NCI-H1092 (cell line): ENCODE data around the gene UBC.

ENCODE experiments used
- DNase-seq: peaks from one replicate; lab custom pipeline; 2025; lab: John Stamatoyannopoulos, UW

Gene UBC

GRCh38 chr12:124914392-124915238 is at the start of gene UBC:
UBC (minus strand) TSS chr12:124914650; CDS start chr12:124913771, 879 bp downstream.
- DNase-seq: no peak

- no peak for DNase-seq
Observed at GRCh38 chr12:124963211-124963610, 48.8 kb upstream of the UBC start.

GRCh38 chr12:124961055-124961454 is 46.6 kb upstream of the UBC start:
- no peak for DNase-seq

GRCh38 chr12:124956571-124956970 is 42.1 kb upstream of the UBC start:
- no peak for DNase-seq

- DNase-seq: no peak
Observed at GRCh38 chr12:124954771-124955170, 40.3 kb upstream of the UBC start.

- DNase-seq: no peak
Observed at GRCh38 chr12:124953689-124954405, 39.4 kb upstream of the UBC start.

- no peak for DNase-seq
Observed at GRCh38 chr12:124952801-124953200, 38.4 kb upstream of the UBC start.

GRCh38 chr12:124952295-124952694 is 37.8 kb upstream of the UBC start:
- DNase-seq: no peak

- DNase-seq: no peak
Observed at GRCh38 chr12:124949779-124950728, 35.6 kb upstream of the UBC start.

- DNase-seq: no peak
Observed at GRCh38 chr12:124949066-124949465, 34.6 kb upstream of the UBC start.

- no peak for DNase-seq
Observed at GRCh38 chr12:124947561-124948398, 33.3 kb upstream of the UBC start.

GRCh38 chr12:124947013-124947412 is 32.6 kb upstream of the UBC start:
- no peak for DNase-seq

- DNase-seq: no peak
Observed at GRCh38 chr12:124946447-124946793, 32.0 kb upstream of the UBC start.

- DNase-seq: no peak
Observed at GRCh38 chr12:124941170-124941527, 26.7 kb upstream of the UBC start.

- DNase-seq: no peak
Observed at GRCh38 chr12:124940393-124941169, 26.1 kb upstream of the UBC start.

- DNase-seq: no peak
Observed at GRCh38 chr12:124940143-124940392, 25.6 kb upstream of the UBC start.

GRCh38 chr12:124939421-124940142 is 25.1 kb upstream of the UBC start:
- no peak for DNase-seq

- DNase-seq: no peak
Observed at GRCh38 chr12:124939079-124939420, 24.6 kb upstream of the UBC start.

GRCh38 chr12:124938587-124938986 is 24.1 kb upstream of the UBC start:
- no peak for DNase-seq

- no peak for DNase-seq
Observed at GRCh38 chr12:124938108-124938507, 23.7 kb upstream of the UBC start.
